PC-9 (cell line): ENCODE measurements around the gene CPA4.

Experiments used
- CTCF ChIP-seq: fragments of 200-600 bp; sonication (generic); conservative IDR thresholded peaks from 2 replicates; pipeline ENCODE4 v1.6.1; 2017; ENCODE audit warnings: mixed run types, antibody characterized with exemption, mild to moderate bottlenecking, moderate library complexity
- EZH2 ChIP-seq: fragments of 200-600 bp; sonication (generic); IDR thresholded peaks from 2 replicates; pipeline ENCODE4 v1.8.0; 2017; ENCODE audit warnings: antibody characterized with exemption, low read depth

GRCh38 chr7:130329681-130330080 is 36.7 kb downstream of the CPA4 start:
- TF ChIP-seq EZH2 (no peak), CTCF (no peak)
